Stomach (tissue), 9 donors: ENCODE data around the gene IFNL1. TPM values are rescaled to one million over a fixed set of nuclear protein-coding genes. Genes with fewer than 3 reads are reported as not detected.
A peak's percentile ranks its signal among the peaks of the same experiment; 100 is the strongest.

Experiments
- DNase-seq, 2 donors: peaks; one replicate each; pipeline versions ENCODE4 v3.0.0 to v3.0.0-alpha.2; 2013 to 2019
- H3K27ac ChIP-seq, 5 donors: fragments of 200-600 bp in 4 of 5; sonication (generic) in 4 of 5; one replicate each; pipeline ENCODE4 v1.5.1; 2013 to 2019; ENCODE audit warnings: mild to moderate bottlenecking in 1 of 5, moderate library complexity in 1 of 5
- H3K27me3 ChIP-seq, 3 donors: fragments of 200-600 bp; sonication (generic); one replicate each; pipeline ENCODE4 v1.5.1; 2017 to 2019; ENCODE audit warnings: mixed run types in 1 of 3
- H3K36me3 ChIP-seq, 4 donors: fragments of 200-600 bp; sonication (generic); 1 replicate in 3 of 4; 2 replicates in 1 of 4; pipeline ENCODE4 v1.5.1; 2016 to 2019
- H3K4me1 ChIP-seq, 4 donors: fragments of 200-600 bp; sonication (generic); one replicate each; pipeline ENCODE4 v1.5.1; 2016 to 2019
- H3K4me3 ChIP-seq, 4 donors: fragments of 200-600 bp; sonication (generic) in 3 of 4; one replicate each; pipeline ENCODE4 v1.5.1; 2016 to 2019; ENCODE audit warnings: mild to moderate bottlenecking in 1 of 4
- H3K9me3 ChIP-seq, 4 donors: fragments of 200-600 bp; sonication (generic); one replicate each; pipeline ENCODE4 v1.5.1; 2016 to 2019
- EP300 ChIP-seq: sonication (generic); formaldehyde crosslinking; IDR thresholded peaks from one replicate; pipeline ENCODE4 v1.6.1; 2017; ENCODE audit warnings: antibody characterized with exemption
- POLR2A ChIP-seq, 4 donors: fragments of 450-650 bp; IDR thresholded peaks; one replicate each; pipeline ENCODE4 v1.6.1; 2016; ENCODE audit warnings: antibody characterized with exemption in 4 of 4, control low read depth in 2 of 4, mild to moderate bottlenecking in 1 of 4, moderate library complexity in 1 of 4
- POLR2AphosphoS5 ChIP-seq, 3 donors: sonication (generic); formaldehyde crosslinking; IDR thresholded peaks; one replicate each; pipeline ENCODE4 v1.6.1; 2016; ENCODE audit warnings: antibody characterized with exemption in 3 of 3
- WGBS, 5 donors: extraction: QIAGEN DNeasy Blood & Tissue Kit in 3 of 5; methylation state at CpG; one replicate each; pipeline versions ENCODE4 v1.1.5 to v1.1.7; 2013 to 2018; 5-methylcytosine and 5-hydroxymethylcytosine counted together
- intact Hi-C: fragments of 100-400 bp; cut with DNase I; formaldehyde crosslinking; loops from one replicate; pipeline ENCODE4 v1.15.1; 2023; ENCODE audit warnings: low total_unique reads
- polyA plus RNA-seq, 3 donors: library from polyadenylated mRNA; stranded (reverse); fragments of 200-250 nt; gene quantifications; one replicate each; pipeline ENCODE4 v1.2.3, GENCODE V29; 2013
- total RNA-seq, 5 donors: library from RNA; depleted of rRNA; stranded (reverse); fragments of >200 nt; gene quantifications; one replicate each; pipeline versions ENCODE4 v1.1.0 to v1.2.3, GENCODE V29; 2014 to 2016
- TF ChIP-seq, protein P1 (sequence below), 7 experiments: fragments of 450-650 bp in 4 of 7; fragments of 200-600 bp in 3 of 7; sonication (generic) in 3 of 7; IDR thresholded peaks; one replicate each; pipeline ENCODE4 v1.5.1; 2016 to 2019; ENCODE audit warnings: antibody characterized with exemption in 7 of 7, control low read depth in 2 of 7, mild to moderate bottlenecking in 1 of 7
- donor health status: healthy with polysubstance abuse.
- donor health status: Bipolar disorder and iron deficiency.
- donor health status: healthy.

IFNL1 gene
- total and polyA plus RNA-seq, 8 donors = not detected

DNA sequence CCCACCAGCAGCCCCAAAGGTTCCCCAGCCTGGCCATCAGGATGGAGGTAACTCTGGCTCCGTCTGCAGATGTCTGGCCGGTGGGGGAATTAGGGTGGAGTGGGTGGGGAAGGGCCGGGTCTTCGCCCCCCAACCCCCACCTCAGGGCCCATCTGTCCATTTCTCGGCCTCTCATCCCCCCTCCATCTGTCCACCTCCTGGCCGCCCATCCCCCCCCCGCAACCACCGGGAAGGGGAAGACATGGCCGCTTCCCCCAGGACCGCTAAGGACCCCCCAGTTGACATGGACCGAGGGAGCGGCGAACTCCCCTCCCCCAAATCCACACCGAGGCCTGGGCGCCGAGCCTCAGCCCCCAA, 23.7 kb downstream of the IFNL1 start:
- Histone ChIP-seq H3K9me3 (no peaks in the 10 kb centered on the region), H3K27me3 (peaks cover 0 to 4% (median 0%) of the 10 kb centered on the region in 3 donors), H3K4me1 (peaks cover 7 to 16% (median 15%) of the 10 kb centered on the region in 4 donors), H3K4me3 (peak overlapping the region; percentile 54 to 59 (median 56)), H3K36me3 (peaks cover 0 to 10% (median 7%) of the 10 kb centered on the region in 4 donors), H3K27ac (no peak overlapping the region)
- TF ChIP-seq, protein P1, sequence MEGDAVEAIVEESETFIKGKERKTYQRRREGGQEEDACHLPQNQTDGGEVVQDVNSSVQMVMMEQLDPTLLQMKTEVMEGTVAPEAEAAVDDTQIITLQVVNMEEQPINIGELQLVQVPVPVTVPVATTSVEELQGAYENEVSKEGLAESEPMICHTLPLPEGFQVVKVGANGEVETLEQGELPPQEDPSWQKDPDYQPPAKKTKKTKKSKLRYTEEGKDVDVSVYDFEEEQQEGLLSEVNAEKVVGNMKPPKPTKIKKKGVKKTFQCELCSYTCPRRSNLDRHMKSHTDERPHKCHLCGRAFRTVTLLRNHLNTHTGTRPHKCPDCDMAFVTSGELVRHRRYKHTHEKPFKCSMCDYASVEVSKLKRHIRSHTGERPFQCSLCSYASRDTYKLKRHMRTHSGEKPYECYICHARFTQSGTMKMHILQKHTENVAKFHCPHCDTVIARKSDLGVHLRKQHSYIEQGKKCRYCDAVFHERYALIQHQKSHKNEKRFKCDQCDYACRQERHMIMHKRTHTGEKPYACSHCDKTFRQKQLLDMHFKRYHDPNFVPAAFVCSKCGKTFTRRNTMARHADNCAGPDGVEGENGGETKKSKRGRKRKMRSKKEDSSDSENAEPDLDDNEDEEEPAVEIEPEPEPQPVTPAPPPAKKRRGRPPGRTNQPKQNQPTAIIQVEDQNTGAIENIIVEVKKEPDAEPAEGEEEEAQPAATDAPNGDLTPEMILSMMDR (IDR thresholded peaks at IDR 0.05) = no peak
- TF ChIP-seq EP300 = no peak
- no peak for TF ChIP-seq POLR2AphosphoS5 (IDR thresholded peaks at IDR 0.05)
- TF ChIP-seq POLR2A (IDR thresholded peaks at IDR 0.05) = no peak
- intact Hi-C loops = no loop called here
- 14 to 40% (median 34%) methylated on average over 6 to 16 of the region's 16 CpGs for WGBS, 5 donors
- no peak for DNase-seq

DNA sequence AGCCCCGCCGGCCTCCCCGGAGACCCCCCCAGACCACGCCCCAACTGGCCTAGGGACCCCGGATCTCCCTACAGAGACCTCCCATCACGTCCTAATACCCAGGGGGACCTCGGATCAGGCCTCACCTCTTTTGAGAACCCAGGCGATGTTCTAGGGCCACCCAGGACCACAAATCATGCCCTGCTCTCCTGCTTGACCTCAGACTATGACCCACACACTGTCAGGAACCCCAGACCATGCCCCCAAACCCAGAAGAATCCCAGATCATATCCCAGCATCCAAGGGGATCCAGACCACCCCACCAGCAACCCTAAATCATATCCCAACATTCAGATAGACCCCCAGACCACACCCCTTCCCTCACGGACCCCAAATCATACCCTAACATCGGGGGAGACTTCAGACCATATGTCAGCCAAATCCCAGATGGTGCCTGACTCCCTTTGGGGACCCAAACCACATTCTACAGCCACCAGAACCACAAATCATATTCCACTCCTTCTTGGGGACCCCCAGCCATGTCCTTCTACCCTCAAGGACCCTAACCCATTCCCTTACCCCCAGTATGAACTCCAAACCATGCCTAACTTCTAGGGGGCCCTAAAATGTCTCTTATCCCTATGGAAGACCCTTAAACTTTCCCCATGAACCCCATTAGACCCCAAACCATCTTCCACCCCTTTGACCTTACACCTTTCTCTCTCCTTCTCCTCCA, 25.1 kb downstream of the IFNL1 start:
- peaks cover 7 to 16% (median 15%) of the 10 kb centered on the region in 4 donors for H3K4me1 ChIP-seq
- H3K36me3 ChIP-seq = no peaks in the 10 kb centered on the region
- peak overlapping the region in 1 of 5 donors; percentile 61 for H3K27ac ChIP-seq
- intact Hi-C loops = no loop called here
- DNase-seq = no peak
- H3K4me3 ChIP-seq = peak overlapping the region; percentile 54 to 59 (median 56)
- H3K9me3 ChIP-seq = no peaks in the 10 kb centered on the region
- WGBS, 5 donors = 16 to 60% (median 18%) methylated on average over 2 to 10 of the region's 10 CpGs
- TF ChIP-seq POLR2A (IDR thresholded peaks at IDR 0.05) (no peak), POLR2AphosphoS5 (IDR thresholded peaks at IDR 0.05) (no peak)
- TF ChIP-seq, protein P1 (IDR thresholded peaks at IDR 0.05) = no peak
- peaks cover 0 to 4% (median 0%) of the 10 kb centered on the region in 3 donors for H3K27me3 ChIP-seq

DNA sequence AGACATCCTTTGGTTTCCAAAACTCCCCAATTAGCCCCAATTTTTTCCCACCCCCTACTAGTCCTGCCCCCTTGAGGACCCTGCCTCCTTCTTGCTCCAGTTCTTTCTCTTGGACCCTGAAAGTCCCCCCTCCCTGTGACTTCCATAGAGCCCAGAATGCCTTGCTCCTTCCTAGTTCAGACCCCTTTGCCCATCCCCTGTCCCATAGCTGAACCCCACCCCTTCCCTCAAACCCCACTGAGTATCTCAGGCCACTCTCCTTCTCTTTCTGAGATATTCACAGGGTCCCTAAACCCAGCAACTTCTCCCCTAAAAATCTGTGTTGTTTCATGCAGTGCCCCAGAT, 25.6 kb downstream of the IFNL1 start:
- TF ChIP-seq EP300 (no peak), POLR2A (IDR thresholded peaks at IDR 0.05) (no peak), POLR2AphosphoS5 (IDR thresholded peaks at IDR 0.05) (no peak)
- TF ChIP-seq, protein P1 (IDR thresholded peaks at IDR 0.05) = no peak
- no peak overlapping the region for H3K4me3 ChIP-seq
- intact Hi-C loops = no loop called here

DNA sequence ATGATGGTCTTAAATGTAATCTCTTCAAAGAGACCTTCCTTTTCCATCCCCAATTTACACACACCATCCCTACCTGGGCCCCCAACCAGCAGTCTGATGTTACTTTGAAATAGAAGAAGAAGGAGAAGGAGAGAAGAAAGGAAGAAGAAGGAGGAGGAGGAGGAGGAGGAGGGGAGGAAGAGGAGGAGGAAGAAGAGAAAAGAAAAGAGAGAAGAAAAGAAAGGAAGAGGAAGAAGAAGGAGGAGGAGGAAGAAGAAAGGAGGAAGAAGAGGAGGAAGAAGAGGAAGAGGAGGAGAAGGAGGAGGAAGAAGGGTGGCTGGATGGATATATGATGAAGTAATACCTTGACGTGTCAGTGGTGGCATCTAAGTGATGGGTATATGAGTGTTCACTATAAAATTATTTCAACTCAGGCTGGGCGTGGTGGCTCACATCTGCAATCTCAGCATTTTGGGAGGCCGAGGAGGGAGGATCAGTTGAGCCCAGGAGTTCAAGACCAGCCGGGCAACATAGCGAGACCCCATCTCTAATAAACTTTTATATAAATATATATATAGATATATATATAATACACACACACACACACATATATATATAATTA, 28.1 kb downstream of the IFNL1 start:
- Histone ChIP-seq H3K4me3 (no peak overlapping the region), H3K36me3 (peaks cover 0 to 18% (median 3%) of the 10 kb centered on the region in 4 donors), H3K27me3 (peaks cover 0 to 8% (median 0%) of the 10 kb centered on the region in 3 donors), H3K4me1 (peaks cover 11 to 25% (median 13%) of the 10 kb centered on the region in 4 donors), H3K27ac (no peak overlapping the region), H3K9me3 (no peaks in the 10 kb centered on the region)
- no peak for TF ChIP-seq POLR2A (IDR thresholded peaks at IDR 0.05)
- TF ChIP-seq, protein P1 (IDR thresholded peaks at IDR 0.05) = no peak
- TF ChIP-seq POLR2AphosphoS5 (IDR thresholded peaks at IDR 0.05) = no peak
- no peak for TF ChIP-seq EP300
- intact Hi-C loops = no loop called here
- 76 to 87% (median 83%) methylated on average over 5 of the region's 5 CpGs for WGBS, 5 donors
- no peak for DNase-seq

More for the DNA sequence above, 25.6 kb downstream of the IFNL1 start:
- Histone ChIP-seq H3K27me3 (peaks cover 0 to 4% (median 0%) of the 10 kb centered on the region in 3 donors), H3K27ac (no peak overlapping the region), H3K9me3 (no peaks in the 10 kb centered on the region), H3K4me1 (peaks cover 7 to 16% (median 15%) of the 10 kb centered on the region in 4 donors), H3K36me3 (no peaks in the 10 kb centered on the region)
- no peak for DNase-seq
